HG02852 (cell line): Measurements from ENCODE around the gene GRIN1.

Experiments
- ATAC-seq: cut with Tn5 transposase; IDR thresholded peaks from one replicate; pipeline ENCODE4 v1.9.1; 2021; ENCODE audit warnings: mild to moderate bottlenecking, moderate library complexity; ENCODE audit not compliant: unreplicated experiment

GRIN1 gene

DNA sequence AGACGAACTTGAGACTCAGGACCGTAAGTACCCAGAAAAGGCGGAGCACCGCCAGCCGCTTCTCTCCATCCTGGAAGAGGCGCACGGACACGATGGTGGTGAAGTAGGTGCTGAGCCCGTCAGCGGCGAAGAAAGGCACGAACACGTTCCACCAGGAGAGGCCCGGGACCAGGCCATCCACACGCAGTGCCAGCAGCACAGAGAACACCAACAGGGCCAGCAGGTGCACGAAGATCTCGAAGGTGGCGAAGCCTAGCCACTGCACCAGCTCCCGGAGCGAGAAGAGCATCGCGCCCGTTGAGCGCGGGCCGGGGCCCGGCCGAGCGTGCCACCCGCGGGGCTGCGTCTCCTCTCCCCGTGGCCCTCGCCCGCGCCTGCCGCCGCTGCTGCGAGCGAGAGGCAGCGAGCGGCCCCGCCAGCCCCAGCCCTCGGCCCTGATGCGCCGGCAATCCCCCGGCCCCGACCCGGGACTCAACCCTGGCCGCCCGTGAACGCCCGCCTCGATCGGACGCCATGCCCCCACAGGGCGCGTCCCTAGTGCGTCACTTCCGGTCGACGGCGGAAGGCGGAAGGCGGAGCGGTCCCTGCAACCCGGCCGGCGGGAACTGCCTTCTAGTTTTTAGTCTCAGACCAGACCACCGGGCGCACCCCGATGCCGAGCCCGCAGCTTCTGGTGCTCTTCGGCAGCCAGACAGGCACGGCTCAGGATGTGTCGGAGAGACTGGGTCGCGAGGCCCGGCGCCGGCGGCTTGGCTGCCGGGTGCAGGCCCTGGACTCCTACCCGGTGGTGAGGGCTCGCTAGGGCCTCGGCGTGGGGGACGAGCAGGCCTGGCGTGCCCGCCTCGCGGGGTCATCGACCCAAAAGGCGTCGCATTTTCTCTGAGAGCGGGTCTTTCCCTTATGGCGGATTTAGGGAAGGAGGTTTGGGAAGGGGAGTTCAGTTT lies 66.4 kb downstream of the GRIN1 start, which contains the start of the genes NDOR1 and TMEM203:
Gene NDOR1, plus strand, starts transcription at position 575 of the 944 bp plus-strand sequence. Its CDS starts 78 bp downstream, at position 653.
Gene TMEM203, minus strand, starts transcription at position 523 of the 944 bp plus-strand sequence. Its CDS starts 234 bp downstream, at position 289.
- ATAC-seq, result peak; percentile 36

DNA sequence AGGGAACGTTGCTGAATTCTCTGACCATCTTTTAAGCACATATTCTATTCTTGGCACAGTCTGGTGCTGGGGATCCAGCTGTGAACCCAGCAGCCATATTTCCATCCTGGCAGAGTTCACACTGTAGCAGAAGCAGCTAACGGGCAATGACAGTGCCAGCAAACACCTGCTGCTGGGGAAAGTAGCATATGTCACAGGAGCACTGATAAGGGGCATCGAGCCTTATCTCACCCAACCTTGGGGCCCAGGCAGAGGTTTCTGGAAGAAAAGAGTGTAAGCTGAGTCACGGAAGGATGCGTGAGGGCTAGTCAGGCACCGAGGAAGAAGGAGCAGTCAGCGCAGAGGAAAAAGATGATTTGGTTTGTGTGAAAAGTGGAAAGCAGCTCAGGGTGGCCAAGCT lies 67.6 kb downstream of the GRIN1 start:
- no peak for ATAC-seq

DNA sequence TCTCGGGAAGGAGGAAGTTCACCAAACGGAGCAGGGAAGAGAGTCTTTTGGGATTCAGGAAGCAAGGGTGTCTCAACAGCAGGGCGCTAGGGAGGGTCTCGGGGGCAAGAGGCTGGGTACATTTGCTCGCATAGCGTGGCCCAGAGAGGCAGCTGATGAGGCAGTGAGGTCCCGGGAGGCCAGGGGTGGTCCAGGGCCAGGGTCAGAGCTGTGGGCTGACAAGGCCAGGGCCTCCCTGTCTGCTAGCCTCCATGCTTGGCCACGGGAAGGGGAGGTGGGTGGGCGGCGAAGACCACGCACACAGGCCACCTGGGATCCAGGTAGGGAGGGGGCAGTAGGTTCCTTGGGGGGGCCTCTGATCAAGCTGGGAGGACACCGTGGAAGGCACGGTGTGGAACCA lies 72.6 kb downstream of the GRIN1 start:
- ATAC-seq, result no peak

DNA sequence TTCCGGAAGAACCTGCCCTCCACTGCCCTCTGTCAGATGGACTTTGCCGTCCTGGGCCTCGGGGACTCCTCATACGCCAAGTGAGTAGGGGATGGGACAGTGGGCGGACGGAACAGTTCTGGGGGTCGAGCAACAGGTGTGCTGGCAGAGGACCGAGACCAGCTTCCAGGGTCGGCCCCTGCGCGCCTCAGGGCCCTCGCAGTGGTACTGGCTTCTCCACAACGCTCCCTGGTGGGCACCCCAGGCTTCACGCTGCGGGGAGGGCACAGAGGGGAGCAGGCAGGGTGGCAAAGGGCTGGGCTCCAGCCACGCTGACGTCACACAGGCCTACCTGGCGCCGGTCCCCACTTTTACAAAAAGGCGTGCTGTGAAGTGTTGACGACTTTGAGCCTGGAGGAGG lies 73.6 kb downstream of the GRIN1 start:
- ATAC-seq, result no peak

DNA sequence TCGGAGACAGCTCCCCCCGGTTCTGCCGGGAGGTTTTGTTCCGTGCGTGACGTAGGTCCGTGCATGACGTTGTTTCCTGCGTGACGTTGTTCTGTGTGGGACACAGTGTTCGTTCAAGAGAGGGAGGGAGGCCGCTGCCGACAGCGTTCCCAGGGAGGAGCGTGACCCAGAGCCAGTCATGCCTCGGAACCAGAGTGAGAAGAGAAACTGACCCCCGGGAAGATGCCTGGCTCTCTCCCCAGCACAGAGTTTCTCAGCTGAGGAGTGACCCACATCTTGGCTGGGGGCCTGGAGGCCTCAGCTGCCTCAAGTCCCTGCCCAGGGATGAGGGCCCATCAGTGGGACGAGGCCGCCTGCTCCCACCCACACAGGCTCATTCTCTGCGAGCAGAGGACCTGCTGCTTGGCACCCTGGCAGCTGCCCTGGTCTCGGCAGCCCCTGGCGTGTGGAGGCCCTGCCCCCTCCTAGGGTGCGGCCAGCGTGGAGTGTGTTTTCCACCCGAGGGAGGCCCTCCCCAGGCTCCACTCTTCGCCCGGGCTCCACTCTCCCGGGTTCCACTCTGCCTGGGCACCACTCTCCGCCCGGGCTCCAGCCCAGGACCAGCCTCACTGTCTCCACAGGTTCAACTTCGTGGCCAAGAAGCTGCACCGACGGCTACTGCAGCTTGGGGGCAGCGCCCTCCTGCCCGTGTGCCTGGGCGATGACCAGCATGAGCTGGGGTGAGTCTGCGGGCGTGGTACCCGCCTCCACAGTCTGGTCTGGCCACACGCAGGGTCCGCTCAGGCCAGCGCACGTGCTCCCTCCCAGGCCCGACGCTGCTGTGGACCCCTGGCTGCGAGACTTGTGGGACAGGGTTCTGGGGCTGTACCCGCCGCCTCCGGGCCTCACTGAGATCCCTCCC lies 74.5 kb downstream of the GRIN1 start:
- no peak for ATAC-seq

DNA sequence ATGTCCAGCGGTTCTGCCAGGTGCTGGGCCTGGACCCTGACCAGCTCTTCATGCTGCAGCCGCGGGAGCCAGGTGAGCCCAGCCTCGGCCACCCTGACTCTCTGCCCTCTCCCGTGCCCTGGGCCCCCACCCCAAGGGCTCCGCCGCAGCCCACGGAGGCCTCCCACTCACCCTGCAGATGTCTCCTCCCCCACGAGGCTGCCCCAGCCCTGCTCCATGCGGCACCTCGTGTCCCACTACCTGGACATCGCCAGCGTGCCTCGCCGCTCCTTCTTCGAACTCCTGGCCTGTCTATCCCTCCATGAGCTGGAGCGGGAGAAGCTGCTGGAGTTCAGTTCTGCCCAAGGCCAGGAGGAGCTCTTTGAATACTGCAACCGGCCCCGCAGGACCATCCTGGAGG lies 75.7 kb downstream of the GRIN1 start:
- no peak for ATAC-seq

DNA sequence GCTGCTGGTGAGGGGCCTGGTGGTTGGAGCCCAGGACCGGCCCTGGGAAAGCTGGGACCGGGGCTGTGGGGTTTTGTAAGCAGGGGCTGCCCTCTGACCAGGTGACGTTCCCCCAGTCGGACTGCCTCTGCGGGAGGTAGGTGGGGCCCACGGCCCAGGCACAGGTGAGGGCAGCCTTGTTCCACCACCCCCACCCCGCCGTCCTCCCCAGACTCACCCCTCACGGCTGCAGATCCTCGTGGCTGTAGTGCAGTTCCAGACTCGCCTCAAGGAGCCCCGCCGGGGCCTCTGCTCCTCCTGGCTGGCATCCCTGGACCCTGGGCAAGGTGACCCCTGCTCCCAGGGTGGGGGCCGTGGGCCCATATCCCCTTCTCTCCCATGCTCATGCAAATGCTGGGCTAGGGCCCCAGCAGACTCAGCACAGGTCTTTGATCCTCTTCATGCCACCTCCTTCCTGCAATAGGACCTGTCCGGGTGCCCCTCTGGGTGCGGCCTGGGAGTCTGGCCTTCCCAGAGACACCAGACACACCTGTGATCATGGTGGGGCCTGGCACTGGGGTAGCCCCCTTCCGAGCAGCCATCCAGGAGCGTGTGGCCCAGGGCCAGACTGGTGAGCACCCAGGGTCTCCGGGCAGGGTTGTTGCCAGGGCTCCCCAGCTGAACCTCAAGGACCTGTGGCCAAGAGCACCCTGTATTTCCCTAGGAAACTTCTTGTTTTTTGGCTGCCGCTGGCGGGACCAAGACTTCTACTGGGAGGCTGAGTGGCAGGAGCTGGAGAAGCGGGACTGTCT lies 76.4 kb downstream of the GRIN1 start:
- no peak for ATAC-seq

DNA sequence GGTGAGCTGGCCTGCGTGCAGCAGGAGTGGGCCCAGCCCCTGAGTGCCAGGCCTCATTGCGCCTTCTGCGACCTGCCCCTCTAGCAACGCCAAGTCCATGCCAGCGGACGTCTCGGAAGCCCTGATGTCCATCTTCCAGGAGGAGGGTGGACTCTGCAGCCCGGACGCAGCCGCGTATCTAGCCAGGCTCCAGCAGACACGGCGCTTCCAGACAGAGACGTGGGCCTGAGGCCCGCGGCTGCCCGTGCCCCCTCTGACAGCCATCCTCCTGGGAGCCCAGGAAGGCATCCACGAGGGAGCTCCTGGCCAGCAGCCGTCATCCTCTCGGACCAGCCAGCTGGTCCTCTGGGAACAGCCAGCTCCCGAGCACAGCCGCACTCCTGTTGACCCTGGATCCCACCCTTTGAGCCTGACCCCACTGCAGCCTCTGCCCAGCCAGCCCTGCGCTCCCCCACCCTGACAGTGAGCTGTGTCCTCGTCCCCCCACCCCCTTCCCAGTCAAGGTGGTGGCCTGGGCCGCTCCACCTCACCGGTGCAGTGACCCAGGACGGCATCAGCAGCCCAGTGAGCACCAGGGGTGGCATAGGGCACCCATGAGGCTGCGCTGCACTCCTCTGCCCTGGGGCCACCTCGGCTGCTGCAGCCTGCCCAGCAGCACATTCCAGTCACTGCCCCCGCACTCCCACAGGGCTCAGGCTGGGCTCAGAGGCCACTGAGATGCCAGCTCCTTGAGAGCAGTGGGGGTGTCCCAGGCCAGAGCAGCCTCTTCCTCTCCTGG lies 77.4 kb downstream of the GRIN1 start:
- no peak for ATAC-seq

DNA sequence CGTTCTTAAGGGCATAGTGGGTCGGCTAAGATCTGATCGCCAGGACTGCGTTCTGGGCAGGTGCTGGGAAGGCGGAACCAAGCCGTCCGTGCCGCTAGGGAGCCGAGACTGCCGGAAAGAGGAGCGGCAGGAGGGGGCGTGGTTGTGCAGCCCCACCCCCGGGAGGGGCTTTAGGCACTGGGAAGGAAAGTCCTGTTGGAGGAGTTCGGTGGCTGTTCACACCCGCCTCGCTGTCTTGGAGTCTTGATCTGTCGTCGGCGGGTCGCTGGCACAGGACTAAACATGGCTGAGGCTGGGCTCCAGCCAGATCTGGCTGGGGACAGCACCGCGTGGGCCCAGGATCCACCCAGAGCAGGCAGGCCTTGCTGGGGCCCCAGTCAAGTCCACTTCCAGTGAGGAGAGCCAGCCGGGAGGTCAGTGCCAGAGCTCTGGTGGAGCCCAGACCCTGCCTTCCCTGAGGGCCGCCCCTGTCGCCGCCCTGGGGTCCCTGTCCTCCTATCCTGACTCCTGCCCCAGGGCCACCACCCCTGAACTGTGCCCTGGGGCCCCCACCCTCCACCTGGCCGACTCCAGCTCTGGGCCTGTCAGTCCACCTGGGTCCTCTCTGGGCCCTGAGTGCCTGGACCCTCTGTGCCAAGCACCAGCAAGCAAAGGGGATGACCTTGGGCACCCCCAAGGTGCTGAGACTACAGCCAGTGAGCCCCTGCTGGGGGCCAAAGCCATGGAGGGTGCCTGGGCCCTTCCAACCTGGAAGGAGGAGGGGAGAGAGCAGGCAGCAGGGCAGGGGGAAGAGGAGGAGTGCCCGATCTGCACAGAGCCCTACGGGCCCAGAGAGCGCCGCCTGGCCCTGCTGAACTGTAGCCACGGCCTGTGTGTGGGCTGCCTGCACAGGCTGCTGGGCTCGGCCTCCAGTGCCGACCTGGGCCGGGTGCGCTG lies 78.6 kb downstream of the GRIN1 start:
- no peak for ATAC-seq

DNA sequence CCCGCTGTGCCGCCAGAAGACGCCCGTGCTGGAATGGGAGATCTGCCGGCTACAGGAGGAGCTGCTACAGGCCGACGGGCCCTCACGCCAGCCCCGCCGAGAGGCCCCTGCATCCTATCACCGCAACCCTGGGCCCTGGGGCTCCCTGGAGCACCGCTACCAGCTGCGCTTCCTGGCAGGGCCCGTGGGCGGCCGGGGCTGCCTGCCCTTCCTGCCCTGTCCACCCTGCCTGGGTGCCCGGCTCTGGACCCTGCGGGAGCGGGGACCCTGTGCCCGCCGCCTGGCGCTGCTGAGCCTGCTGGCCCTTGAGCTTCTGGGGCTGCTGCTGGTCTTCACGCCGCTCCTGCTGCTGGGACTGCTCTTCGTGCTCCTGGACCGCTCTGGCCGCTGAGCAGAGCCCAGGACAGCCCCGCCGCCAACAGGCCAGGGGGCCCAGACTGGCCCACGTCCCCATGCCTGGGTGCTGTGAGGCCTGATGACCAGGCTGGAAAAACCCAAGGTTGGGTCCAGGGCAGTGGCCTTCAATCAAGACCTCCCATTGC lies 79.3 kb downstream of the GRIN1 start:
- no peak for ATAC-seq
